Measurements from ENCODE around the gene DIP2C.

Gene DIP2C

DNA sequence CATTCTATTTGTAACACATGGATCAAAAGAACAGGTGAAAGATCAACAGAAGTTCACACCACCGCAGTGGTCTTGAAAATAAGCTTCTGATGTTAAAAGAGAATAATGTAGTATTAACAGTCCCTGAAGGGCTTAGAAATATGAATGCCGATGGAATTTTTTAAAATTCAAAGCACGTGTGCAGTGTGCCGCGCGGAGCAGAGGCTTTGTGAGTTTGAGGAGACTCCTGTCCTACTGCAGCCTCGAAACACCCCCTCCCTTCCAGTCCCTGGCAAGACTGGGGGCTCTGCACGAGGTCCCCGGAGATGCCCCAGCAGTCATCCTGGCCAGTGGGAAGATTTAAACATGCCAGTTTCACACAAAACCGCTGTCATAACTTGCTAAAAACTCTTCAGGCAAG is 196.6 kb downstream of the DIP2C start:
- Histone ChIP-seq H3K9ac (ENCODE audit: low read depth, low read length) (no peak overlapping the region), H3K9me3 (ENCODE audit: insufficient read depth, low read depth, low read length) (no peaks in the 10 kb centered on the region), H3K27ac (ENCODE audit: low read length) (no peak overlapping the region), H3K4me3 (ENCODE audit: low read length) (no peak overlapping the region), H3K27me3 (ENCODE audit: insufficient read depth, low read length) (peaks cover 8% of the 10 kb centered on the region; the same call in 1 of the 2 replicates), H3K36me3 (ENCODE audit: insufficient read depth, low read depth, low read length) (no peaks in the 10 kb centered on the region), H3K4me1 (ENCODE audit: insufficient read depth, low read length) (peaks cover 28% of the 10 kb centered on the region)

DNA sequence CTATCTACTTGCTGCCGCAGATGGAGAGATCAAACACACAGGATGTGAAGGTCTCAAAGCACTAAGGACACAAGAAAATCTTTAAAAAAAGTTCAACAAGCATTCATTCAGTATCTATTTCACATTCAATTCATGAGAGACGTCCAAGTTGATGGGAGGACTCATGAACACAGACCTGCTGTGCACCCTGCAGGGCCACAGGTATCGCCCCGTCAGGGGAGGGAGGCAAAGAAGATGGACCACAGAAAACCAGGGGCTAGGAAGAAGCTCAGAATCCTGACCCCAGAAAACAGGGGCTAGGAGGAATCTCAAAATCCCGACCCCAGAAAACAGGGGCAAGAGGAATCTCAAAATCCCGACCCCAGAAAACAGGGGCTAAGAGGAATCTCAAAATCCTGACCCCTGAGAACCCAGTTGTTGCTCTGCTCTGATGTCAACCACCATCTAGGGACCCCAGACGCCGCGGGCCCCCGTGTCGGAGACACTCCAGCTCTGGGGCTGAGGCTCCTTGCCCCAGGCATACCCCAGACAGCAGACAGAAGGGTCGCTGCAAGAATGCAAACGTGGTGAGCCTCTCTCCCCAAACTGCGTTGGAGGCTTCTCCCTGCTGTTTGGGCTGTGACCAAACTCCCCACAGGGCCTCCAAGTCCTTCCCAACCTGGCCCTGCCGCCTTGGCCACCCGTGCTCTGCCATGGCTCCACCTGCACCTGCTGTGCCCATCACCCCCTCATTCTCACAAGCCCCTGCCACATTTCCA is 197.6 kb downstream of the DIP2C start:
- Histone ChIP-seq H3K9me3 (ENCODE audit: insufficient read depth, low read depth, low read length) (no peaks in the 10 kb centered on the region), H3K27ac (ENCODE audit: low read length) (no peak overlapping the region), H3K4me3 (ENCODE audit: low read length) (no peak overlapping the region), H3K9ac (ENCODE audit: low read depth, low read length) (no peak overlapping the region), H3K4me1 (ENCODE audit: insufficient read depth, low read length) (peaks cover 28% of the 10 kb centered on the region), H3K36me3 (ENCODE audit: insufficient read depth, low read depth, low read length) (no peaks in the 10 kb centered on the region), H3K27me3 (ENCODE audit: insufficient read depth, low read length) (peaks cover 13% of the 10 kb centered on the region)

DNA sequence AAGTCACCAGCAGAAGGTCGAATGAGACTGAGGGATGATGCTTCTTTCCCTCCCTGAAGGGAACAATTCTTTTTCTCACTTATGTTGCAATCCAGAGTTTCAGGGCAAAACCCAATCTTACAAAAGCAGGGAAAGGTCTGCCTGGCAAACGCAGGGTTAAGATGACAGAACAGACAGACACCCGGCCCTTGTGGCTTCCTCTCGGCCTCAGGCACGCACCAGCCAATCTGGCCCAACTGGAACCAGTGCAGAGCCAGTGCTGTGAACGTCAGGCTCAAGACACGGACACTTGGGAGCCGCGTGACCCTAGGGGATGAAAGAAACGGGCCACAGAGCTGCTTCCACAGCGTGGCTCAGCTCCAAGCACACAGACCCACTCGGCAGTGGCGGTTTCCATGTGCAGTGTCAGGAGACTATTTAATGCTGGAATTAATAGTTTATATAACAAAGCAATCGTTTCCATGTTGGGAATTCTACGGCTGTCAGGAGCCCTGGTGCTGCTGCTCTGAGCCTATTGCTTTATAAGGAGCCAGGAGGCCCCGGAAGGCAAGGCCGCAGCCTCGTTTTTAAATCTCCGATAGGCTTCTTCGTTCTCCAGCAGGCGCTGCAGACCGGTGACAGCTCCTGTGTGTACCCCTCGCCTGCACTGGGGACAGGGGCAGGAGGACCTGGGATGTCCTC is 198.4 kb downstream of the DIP2C start:
- peaks cover 33% of the 10 kb centered on the region for H3K4me1 ChIP-seq (ENCODE audit: insufficient read depth, low read length)
- no peaks in the 10 kb centered on the region for H3K9me3 ChIP-seq (ENCODE audit: insufficient read depth, low read depth, low read length)
- H3K36me3 ChIP-seq (ENCODE audit: insufficient read depth, low read depth, low read length) = no peaks in the 10 kb centered on the region
- 0 out of 2 replicates have a peak overlapping the region, but pooled peaks have one; percentile 14 for H3K9ac ChIP-seq (ENCODE audit: low read depth, low read length)
- no peak overlapping the region for H3K4me3 ChIP-seq (ENCODE audit: low read length)
- H3K27ac ChIP-seq (ENCODE audit: low read length) = no peak overlapping the region
- H3K27me3 ChIP-seq (ENCODE audit: insufficient read depth, low read length) = peaks cover 21% of the 10 kb centered on the region

DNA sequence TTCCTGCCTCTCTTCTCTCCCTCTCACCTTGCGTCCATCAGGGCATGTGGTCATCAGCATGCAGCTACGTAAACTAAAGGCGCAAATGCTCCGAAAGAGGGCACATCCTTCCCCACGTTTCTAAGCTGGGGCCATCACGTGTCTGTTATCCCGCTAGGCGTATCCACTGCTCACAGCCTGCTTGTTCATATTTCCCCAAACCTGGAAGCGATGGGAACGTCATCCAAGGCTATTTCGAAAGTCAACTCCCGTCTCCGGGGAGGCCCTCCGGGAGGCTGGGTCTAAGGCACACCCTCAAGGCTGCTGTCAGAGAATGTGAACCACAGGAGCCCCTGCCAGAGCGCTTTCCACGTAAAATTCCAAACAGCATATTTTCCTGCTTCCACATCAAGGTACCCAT is 199.2 kb downstream of the DIP2C start:
- H3K27ac ChIP-seq (ENCODE audit: low read length) = no peak overlapping the region
- H3K9me3 ChIP-seq (ENCODE audit: insufficient read depth, low read depth, low read length) = no peaks in the 10 kb centered on the region
- peaks cover 29% of the 10 kb centered on the region for H3K27me3 ChIP-seq (ENCODE audit: insufficient read depth, low read length)
- no peak overlapping the region for H3K4me3 ChIP-seq (ENCODE audit: low read length)
- H3K36me3 ChIP-seq (ENCODE audit: insufficient read depth, low read depth, low read length) = no peaks in the 10 kb centered on the region
- H3K4me1 ChIP-seq (ENCODE audit: insufficient read depth, low read length) = peaks cover 39% of the 10 kb centered on the region
- H3K9ac ChIP-seq (ENCODE audit: low read depth, low read length) = no peak overlapping the region

DNA sequence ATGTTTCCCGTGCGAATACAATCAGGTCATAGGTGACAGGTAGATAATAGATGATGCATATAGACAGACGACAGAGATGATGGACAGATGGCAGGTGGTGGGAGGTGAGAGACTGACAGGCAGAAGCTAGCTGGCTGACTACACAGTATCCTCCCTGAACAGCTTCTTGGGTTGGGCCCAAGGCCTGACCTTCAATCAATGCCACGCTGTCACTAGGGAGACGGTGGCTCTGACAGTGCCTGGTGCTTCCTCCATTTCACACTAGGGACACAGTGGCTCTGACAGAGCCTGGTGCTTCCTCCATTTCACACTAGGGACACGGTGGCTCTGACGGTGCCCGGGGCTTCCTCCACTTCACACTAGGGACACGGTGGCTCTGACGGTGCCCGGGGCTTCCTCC is 200.1 kb downstream of the DIP2C start:
- no peaks in the 10 kb centered on the region for H3K9me3 ChIP-seq (ENCODE audit: insufficient read depth, low read depth, low read length)
- no peak overlapping the region for H3K9ac ChIP-seq (ENCODE audit: low read depth, low read length)
- H3K4me1 ChIP-seq (ENCODE audit: insufficient read depth, low read length) = peaks cover 44% of the 10 kb centered on the region
- H3K27me3 ChIP-seq (ENCODE audit: insufficient read depth, low read length) = peaks cover 37% of the 10 kb centered on the region
- no peak overlapping the region for H3K4me3 ChIP-seq (ENCODE audit: low read length)
- H3K36me3 ChIP-seq (ENCODE audit: insufficient read depth, low read depth, low read length) = no peaks in the 10 kb centered on the region
- H3K27ac ChIP-seq (ENCODE audit: low read length) = no peak overlapping the region

DNA sequence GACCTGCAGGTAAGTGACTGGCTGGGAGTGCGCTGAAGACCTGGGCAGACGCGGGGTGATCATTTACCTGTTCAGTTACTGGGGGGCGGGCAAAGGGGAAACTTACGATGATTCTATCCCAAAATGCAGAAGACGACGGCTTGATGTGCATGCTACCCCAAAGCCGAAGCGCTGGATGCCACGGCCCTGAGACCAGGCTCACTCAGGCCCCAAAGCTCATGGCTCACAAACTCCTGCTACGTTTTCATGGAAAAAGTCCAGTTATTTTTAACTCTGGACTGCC is 200.6 kb downstream of the DIP2C start:
- no peak overlapping the region for H3K9ac ChIP-seq (ENCODE audit: low read depth, low read length)
- H3K27me3 ChIP-seq (ENCODE audit: insufficient read depth, low read length) = peaks cover 42% of the 10 kb centered on the region
- no peaks in the 10 kb centered on the region for H3K36me3 ChIP-seq (ENCODE audit: insufficient read depth, low read depth, low read length)
- H3K4me1 ChIP-seq (ENCODE audit: insufficient read depth, low read length) = peaks cover 45% of the 10 kb centered on the region
- H3K9me3 ChIP-seq (ENCODE audit: insufficient read depth, low read depth, low read length) = no peaks in the 10 kb centered on the region
- no peak overlapping the region for H3K4me3 ChIP-seq (ENCODE audit: low read length)
- H3K27ac ChIP-seq (ENCODE audit: low read length) = no peak overlapping the region

DNA sequence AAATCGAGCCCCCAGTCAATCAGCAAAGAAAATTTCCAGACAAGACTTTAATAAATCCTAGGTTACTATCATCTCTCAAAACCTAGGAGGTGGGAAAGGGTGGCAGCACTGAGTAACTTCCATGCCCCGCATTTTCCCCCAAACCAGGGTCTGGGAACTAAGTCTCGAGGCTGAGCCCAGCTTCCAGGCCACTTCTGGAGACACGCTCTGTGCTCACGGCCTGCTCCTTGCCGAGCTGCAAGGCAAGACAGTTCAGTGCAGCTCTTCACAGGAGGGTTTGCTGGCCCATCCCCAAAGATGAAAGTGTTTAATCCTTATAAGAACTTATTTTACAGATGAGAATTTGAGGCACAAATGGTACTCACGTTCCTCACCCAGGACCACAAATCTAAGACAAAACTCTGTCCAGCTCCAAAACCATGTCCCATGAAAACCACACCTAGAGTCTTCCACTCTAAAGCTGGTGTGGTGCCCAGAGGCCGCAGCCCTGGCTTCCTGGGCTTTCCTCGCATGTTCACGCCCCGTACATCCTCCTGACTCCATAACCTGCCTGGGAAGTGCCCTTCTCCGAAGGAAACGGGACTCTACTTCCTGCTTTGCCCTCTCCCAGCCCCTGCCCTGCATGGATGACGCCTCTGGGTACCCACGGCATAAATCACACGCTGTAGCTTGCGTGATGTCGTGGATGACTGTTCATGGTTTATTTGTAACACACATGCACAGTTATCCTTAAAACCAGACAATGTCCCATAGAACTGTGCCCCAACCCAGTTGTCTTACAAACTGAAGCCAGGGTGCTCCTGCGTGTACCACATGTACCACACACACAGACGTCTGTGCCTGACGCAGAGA is 201.2 kb downstream of the DIP2C start:
- no peak overlapping the region for H3K4me3 ChIP-seq (ENCODE audit: low read length)
- H3K9me3 ChIP-seq (ENCODE audit: insufficient read depth, low read depth, low read length) = no peaks in the 10 kb centered on the region
- no peaks in the 10 kb centered on the region for H3K36me3 ChIP-seq (ENCODE audit: insufficient read depth, low read depth, low read length)
- H3K27ac ChIP-seq (ENCODE audit: low read length) = no peak overlapping the region
- peaks cover 45% of the 10 kb centered on the region for H3K4me1 ChIP-seq (ENCODE audit: insufficient read depth, low read length)
- H3K27me3 ChIP-seq (ENCODE audit: insufficient read depth, low read length) = peaks cover 43% of the 10 kb centered on the region
- H3K9ac ChIP-seq (ENCODE audit: low read depth, low read length) = no peak overlapping the region

DNA sequence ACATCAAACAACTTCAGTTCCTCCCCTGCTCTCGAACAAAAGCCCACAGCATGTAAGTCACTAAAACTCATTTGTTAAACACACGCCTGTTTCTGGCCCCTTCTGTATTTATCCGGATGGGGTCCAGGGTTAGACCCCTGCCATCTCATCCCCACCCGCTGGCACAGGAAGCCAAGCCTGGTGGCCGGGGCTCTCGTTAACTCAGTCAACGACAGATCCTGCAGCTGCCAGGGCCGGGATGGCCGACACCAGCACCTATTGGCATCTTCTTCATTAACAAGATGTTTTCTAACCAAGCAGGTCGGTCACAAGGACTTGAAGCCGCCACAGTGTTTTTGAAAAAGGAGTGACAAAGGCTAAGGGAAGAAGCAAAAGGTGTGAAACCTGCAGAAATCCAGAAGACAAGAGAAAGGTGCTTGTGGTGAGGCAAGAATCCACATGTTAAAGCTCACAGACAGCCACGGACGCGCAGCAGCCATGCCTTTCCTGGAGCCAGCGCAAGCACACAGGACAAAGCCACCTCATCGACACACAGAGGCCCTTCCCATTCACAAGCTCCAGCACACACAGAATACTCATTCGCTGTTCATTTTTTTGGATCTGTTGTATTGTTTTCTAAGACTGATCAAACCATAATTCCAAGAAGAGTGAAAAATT is 202.7 kb downstream of the DIP2C start:
- Histone ChIP-seq H3K36me3 (ENCODE audit: insufficient read depth, low read depth, low read length) (peaks cover 5% of the 10 kb centered on the region; the same call in 1 of the 2 replicates), H3K9ac (ENCODE audit: low read depth, low read length) (no peak overlapping the region), H3K27ac (ENCODE audit: low read length) (no peak overlapping the region), H3K27me3 (ENCODE audit: insufficient read depth, low read length) (peaks cover 35% of the 10 kb centered on the region), H3K4me3 (ENCODE audit: low read length) (no peak overlapping the region), H3K9me3 (ENCODE audit: insufficient read depth, low read depth, low read length) (no peaks in the 10 kb centered on the region), H3K4me1 (ENCODE audit: insufficient read depth, low read length) (peaks cover 33% of the 10 kb centered on the region)

DNA sequence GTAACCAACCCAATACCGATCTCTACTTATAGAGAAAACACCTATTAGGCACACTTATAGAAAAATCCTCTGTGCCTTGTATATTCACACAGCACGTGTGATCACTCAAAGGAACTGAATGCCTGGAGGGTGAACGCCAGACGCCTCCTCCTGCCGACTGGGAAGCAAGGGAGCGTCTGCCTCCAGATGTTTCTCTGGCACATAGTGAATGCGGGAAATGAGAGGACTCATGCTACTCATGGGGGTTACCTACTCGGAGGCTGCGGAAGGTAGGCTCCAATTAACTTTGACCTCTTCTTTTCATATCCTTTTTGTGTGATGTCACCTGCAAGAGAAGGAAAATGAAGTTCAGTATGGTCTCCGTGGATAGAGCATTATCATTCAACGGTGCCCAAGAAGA is 203.3 kb downstream of the DIP2C start:
- Histone ChIP-seq H3K4me3 (ENCODE audit: low read length) (no peak overlapping the region), H3K36me3 (ENCODE audit: insufficient read depth, low read depth, low read length) (peaks cover 5% of the 10 kb centered on the region; the same call in 1 of the 2 replicates), H3K4me1 (ENCODE audit: insufficient read depth, low read length) (peaks cover 27% of the 10 kb centered on the region), H3K9me3 (ENCODE audit: insufficient read depth, low read depth, low read length) (no peaks in the 10 kb centered on the region), H3K27me3 (ENCODE audit: insufficient read depth, low read length) (peaks cover 35% of the 10 kb centered on the region), H3K9ac (ENCODE audit: low read depth, low read length) (no peak overlapping the region), H3K27ac (ENCODE audit: low read length) (no peak overlapping the region)

DNA sequence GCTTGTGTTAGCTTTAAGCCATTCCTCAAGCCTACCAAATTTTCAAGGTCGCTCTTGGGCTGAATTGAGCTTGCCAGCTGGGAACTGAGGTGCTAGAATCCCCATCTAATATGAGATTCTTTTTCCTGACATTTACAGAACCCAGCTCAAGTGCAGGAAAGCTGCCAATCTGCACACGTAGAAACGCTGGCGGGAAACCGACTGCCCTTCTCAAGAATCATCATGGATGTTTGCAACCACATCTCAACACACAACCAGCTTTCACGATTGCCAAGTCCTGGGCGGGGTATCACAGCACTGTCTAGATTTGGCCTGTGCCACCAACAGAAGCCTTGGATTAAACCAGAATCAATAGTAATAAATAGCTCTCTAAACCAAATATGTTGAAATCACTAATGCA is 203.7 kb downstream of the DIP2C start:
- Histone ChIP-seq H3K9me3 (ENCODE audit: insufficient read depth, low read depth, low read length) (no peaks in the 10 kb centered on the region), H3K9ac (ENCODE audit: low read depth, low read length) (no peak overlapping the region), H3K4me1 (ENCODE audit: insufficient read depth, low read length) (peaks cover 23% of the 10 kb centered on the region), H3K27me3 (ENCODE audit: insufficient read depth, low read length) (peaks cover 35% of the 10 kb centered on the region), H3K36me3 (ENCODE audit: insufficient read depth, low read depth, low read length) (peaks cover 5% of the 10 kb centered on the region; the same call in 1 of the 2 replicates), H3K4me3 (ENCODE audit: low read length) (no peak overlapping the region), H3K27ac (ENCODE audit: low read length) (no peak overlapping the region)

DNA sequence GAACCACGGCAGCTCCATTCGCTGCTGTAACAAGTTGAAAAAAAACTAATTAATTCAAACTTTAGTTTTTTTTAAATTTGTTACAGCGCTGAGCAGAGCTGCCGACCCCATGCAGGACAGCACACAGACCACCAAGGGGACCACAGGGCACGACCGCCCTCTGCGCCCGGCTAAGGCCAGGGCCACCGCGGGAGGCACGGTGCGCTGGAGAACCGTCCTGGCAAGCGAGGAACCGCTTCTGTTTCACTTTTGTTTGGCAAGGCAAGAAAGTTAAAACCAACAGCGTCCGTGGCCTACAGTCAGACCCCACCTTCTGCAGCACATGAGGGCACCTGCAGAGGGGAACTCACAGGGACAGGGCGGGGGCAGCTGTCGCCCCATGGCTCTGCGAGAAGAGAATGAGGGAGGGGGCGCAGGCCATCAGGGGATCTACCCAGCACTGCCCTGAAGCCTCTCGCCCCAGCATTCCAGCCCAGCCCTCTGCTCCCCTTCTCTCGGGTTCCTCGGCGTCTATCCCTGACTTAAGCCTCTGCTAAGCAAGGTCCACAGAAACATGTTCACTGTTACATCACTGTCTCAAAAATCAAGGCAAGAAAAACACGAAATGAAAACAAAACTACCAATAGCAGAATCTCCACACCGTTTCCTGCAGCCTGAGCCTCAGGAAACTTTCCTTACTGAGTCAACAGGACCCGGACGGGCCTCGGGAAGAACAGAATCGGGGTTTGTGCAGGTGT is 204.4 kb downstream of the DIP2C start:
- Histone ChIP-seq H3K27ac (ENCODE audit: low read length) (no peak overlapping the region), H3K4me1 (ENCODE audit: insufficient read depth, low read length) (peaks cover 17% of the 10 kb centered on the region; the same call in 1 of the 2 replicates), H3K9ac (ENCODE audit: low read depth, low read length) (no peak overlapping the region), H3K36me3 (ENCODE audit: insufficient read depth, low read depth, low read length) (peaks cover 5% of the 10 kb centered on the region; the same call in 1 of the 2 replicates), H3K9me3 (ENCODE audit: insufficient read depth, low read depth, low read length) (no peaks in the 10 kb centered on the region), H3K4me3 (ENCODE audit: low read length) (peak overlapping the region; percentile 42; the same call in 1 of the 2 replicates), H3K27me3 (ENCODE audit: insufficient read depth, low read length) (peaks cover 35% of the 10 kb centered on the region)

Measured in iPS-20b (cell line).